DND-41 (cell line): ENCODE measurements around the gene CLINT1.
"Not testable (repeated sequence)": the region's sequence is repeated elsewhere in the genome, so short reads cannot be mapped to it uniquely, and the experiment has no call there.

Experiments used
- EZH2 ChIP-seq: IDR thresholded peaks from 3 replicates; pipeline ENCODE4 v1.6.1; 2012; ENCODE audit warnings: borderline replicate concordance, low read depth, mild to moderate bottlenecking, moderate library complexity, low read length, inconsistent platforms; ENCODE audit not compliant: severe bottlenecking
- TF ChIP-seq, protein P1 (sequence below): IDR thresholded peaks from 2 replicates; pipeline ENCODE4 v1.5.1; 2012; ENCODE audit warnings: borderline replicate concordance, low read length, moderate library complexity, mild to moderate bottlenecking; ENCODE audit not compliant: poor library complexity, severe bottlenecking; ENCODE audit errors: extremely low read depth

DNA sequence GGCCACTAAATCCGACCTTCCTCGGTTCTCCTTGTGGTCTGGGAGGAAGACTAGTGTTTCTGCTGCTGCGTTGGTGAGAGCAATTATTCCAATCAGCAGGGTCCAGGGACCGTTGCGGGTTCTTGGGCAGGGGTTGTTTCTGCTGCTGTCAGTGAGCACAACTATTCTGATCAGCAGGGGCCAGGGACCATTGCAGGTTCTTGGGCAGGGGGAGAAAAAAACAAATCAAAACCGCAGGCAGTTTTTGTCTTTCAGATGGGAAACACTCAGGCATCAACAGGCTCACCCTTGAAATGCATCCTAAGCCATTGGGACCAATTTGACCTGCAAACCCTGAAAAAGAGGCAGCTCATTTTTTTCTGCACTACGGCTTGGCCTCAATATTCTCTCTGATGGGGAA, 22.6 kb upstream of the CLINT1 start:
- not testable (repeated sequence) for TF ChIP-seq EZH2
- TF ChIP-seq, protein P1, sequence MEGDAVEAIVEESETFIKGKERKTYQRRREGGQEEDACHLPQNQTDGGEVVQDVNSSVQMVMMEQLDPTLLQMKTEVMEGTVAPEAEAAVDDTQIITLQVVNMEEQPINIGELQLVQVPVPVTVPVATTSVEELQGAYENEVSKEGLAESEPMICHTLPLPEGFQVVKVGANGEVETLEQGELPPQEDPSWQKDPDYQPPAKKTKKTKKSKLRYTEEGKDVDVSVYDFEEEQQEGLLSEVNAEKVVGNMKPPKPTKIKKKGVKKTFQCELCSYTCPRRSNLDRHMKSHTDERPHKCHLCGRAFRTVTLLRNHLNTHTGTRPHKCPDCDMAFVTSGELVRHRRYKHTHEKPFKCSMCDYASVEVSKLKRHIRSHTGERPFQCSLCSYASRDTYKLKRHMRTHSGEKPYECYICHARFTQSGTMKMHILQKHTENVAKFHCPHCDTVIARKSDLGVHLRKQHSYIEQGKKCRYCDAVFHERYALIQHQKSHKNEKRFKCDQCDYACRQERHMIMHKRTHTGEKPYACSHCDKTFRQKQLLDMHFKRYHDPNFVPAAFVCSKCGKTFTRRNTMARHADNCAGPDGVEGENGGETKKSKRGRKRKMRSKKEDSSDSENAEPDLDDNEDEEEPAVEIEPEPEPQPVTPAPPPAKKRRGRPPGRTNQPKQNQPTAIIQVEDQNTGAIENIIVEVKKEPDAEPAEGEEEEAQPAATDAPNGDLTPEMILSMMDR: not testable (repeated sequence)
